ENCODE measurements around the gene WDFY4. TPM values are rescaled to one million over a fixed set of nuclear protein-coding genes. Genes with fewer than 3 reads are reported as not detected.

The WDFY4 gene
- polyA plus RNA-seq, 1 of the 3 experiments (the other 2 are of a cell fraction) = not detected

- H3K79me2 ChIP-seq (ENCODE audit: insufficient read depth) = no peaks in the 10 kb centered on the region
- 30% methylated on average over 8 of the region's 12 CpGs for WGBS (ENCODE audit: low lambda C conversion rate)
- ChIA-PET CTCF (interaction anchor here (0.6 to 2.2 kb wide), 5 partner anchors 71 to 544 kb away, joined by 3 to 7 read pairs (median 3); no protein-coding TSS in a partner anchor), POLR2A (no interaction called here)
- no peaks in the 10 kb centered on the region for H4K20me1 ChIP-seq (ENCODE audit: insufficient read depth)
- H3K9me3 ChIP-seq = no peaks in the 10 kb centered on the region
- no peaks in the 10 kb centered on the region for H3K9me2 ChIP-seq
- no peaks in the 10 kb centered on the region for H3F3A ChIP-seq (replicated peaks; ENCODE audit: insufficient read depth)
- DNase-seq = no peak
- no peak overlapping the region for H3K4me3 ChIP-seq (ENCODE audit: low read depth in 2 of 2, low read length in 1 of 2)
- H3K27ac ChIP-seq (ENCODE audit: low read depth in 2 of 2, low read length in 1 of 2) = no peak overlapping the region
- no peaks in the 10 kb centered on the region for H3K27me3 ChIP-seq (ENCODE audit: insufficient read depth)
- no peaks in the 10 kb centered on the region; a peak in 1 of 4 replicates for H3K4me1 ChIP-seq (ENCODE audit: control insufficient read depth in 1 of 2, insufficient read depth in 2 of 2, low read depth in 1 of 2, low read length in 1 of 2)
- no peak for TF ChIP-seq SMC3 (IDR thresholded peaks at IDR 0.05; ENCODE audit: low read depth, low read length)
- TF ChIP-seq, protein P1, sequence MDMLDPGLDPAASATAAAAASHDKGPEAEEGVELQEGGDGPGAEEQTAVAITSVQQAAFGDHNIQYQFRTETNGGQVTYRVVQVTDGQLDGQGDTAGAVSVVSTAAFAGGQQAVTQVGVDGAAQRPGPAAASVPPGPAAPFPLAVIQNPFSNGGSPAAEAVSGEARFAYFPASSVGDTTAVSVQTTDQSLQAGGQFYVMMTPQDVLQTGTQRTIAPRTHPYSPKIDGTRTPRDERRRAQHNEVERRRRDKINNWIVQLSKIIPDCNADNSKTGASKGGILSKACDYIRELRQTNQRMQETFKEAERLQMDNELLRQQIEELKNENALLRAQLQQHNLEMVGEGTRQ (IDR thresholded peaks at IDR 0.05; ENCODE audit: borderline replicate concordance, low read depth, low read length) = no peak
- no peak for TF ChIP-seq YY1 (IDR thresholded peaks at IDR 0.05; ENCODE audit: low read depth)
- no peak overlapping the region for H3K9ac ChIP-seq
- H3K36me3 ChIP-seq (replicated peaks in 1 of 2; ENCODE audit: control insufficient read depth in 1 of 2, insufficient read depth in 2 of 2, low read length in 1 of 2) = no peaks in the 10 kb centered on the region
- no peak overlapping the region for H2AFZ ChIP-seq (ENCODE audit: low read depth)
- H3K4me2 ChIP-seq = no peak overlapping the region
Measured at GRCh38 chr10:48974510-48975156, 290.0 kb downstream of the WDFY4 start.

DNA sequence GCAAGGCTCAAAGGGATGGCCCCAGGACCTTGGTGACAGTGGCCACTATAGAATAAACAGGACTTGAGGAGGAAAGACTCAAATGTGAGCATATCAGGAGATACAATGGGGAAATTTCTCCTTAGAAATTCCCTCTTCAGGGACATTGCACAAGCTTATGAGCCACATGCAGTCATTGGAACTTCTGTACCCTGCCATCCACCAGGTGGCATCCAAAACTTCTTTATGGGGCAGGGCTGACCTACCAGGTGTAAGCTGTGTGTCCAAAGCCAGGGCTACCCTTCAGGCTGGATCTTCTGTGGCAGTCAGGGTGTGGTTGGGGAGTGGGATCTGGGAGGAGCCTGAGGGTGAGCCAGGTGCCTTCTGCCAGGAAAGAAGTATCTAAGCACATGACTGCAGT lies 291.5 kb downstream of the WDFY4 start:
- Histone ChIP-seq H3K4me1 (ENCODE audit: control insufficient read depth in 1 of 2, insufficient read depth in 2 of 2, low read depth in 1 of 2, low read length in 1 of 2) (no peaks in the 10 kb centered on the region; a peak in 1 of 4 replicates), H3K36me3 (replicated peaks in 1 of 2; ENCODE audit: control insufficient read depth in 1 of 2, insufficient read depth in 2 of 2, low read length in 1 of 2) (no peaks in the 10 kb centered on the region), H3K9me2 (no peaks in the 10 kb centered on the region), H3K4me3 (ENCODE audit: low read depth in 2 of 2, low read length in 1 of 2) (no peak overlapping the region), H4K20me1 (ENCODE audit: insufficient read depth) (no peaks in the 10 kb centered on the region), H3K9ac (no peak overlapping the region), H3F3A (replicated peaks; ENCODE audit: insufficient read depth) (no peaks in the 10 kb centered on the region), H3K9me3 (no peaks in the 10 kb centered on the region), H3K79me2 (ENCODE audit: insufficient read depth) (no peaks in the 10 kb centered on the region), H3K27me3 (ENCODE audit: insufficient read depth) (no peaks in the 10 kb centered on the region), H3K4me2 (no peak overlapping the region), H3K27ac (ENCODE audit: low read depth in 2 of 2, low read length in 1 of 2) (no peak overlapping the region), H2AFZ (ENCODE audit: low read depth) (no peak overlapping the region)
- ChIA-PET CTCF (interaction anchor here (0.8 to 2.5 kb wide), 17 partner anchors 17 to 543 kb away, joined by 3 to 9 read pairs (median 3); no protein-coding TSS in a partner anchor), POLR2A (no interaction called here)
- peak; percentile 67 for TF ChIP-seq RAD21 (IDR thresholded peaks at IDR 0.05; ENCODE audit: low read length)
- peak; percentile 43; the same call in 1 of the 2 replicates for TF ChIP-seq SMC3 (IDR thresholded peaks at IDR 0.05; ENCODE audit: low read depth, low read length)
- no peak for TF ChIP-seq ELF1 (IDR thresholded peaks at IDR 0.05)
- no peak for TF ChIP-seq MXI1 (IDR thresholded peaks at IDR 0.05; ENCODE audit: low read depth, low read length)
- TF ChIP-seq FOXM1 (IDR thresholded peaks at IDR 0.05; ENCODE audit: low read depth) = no peak
- DNase-seq = peak; percentile 50

- Histone ChIP-seq H3K9me3 (no peaks in the 10 kb centered on the region), H3K36me3 (replicated peaks in 1 of 2; ENCODE audit: control insufficient read depth in 1 of 2, insufficient read depth in 2 of 2, low read length in 1 of 2) (no peaks in the 10 kb centered on the region), H3K9ac (no peak overlapping the region), H2AFZ (ENCODE audit: low read depth) (no peak overlapping the region), H3K79me2 (ENCODE audit: insufficient read depth) (no peaks in the 10 kb centered on the region), H3F3A (replicated peaks; ENCODE audit: insufficient read depth) (no peaks in the 10 kb centered on the region), H3K27me3 (ENCODE audit: insufficient read depth) (no peaks in the 10 kb centered on the region), H3K4me1 (ENCODE audit: control insufficient read depth in 1 of 2, insufficient read depth in 2 of 2, low read depth in 1 of 2, low read length in 1 of 2) (no peaks in the 10 kb centered on the region; a peak in 1 of 4 replicates), H3K27ac (ENCODE audit: low read depth in 2 of 2, low read length in 1 of 2) (no peak overlapping the region), H4K20me1 (ENCODE audit: insufficient read depth) (no peaks in the 10 kb centered on the region), H3K4me3 (ENCODE audit: low read depth in 2 of 2, low read length in 1 of 2) (no peak overlapping the region), H3K4me2 (no peak overlapping the region), H3K9me2 (no peaks in the 10 kb centered on the region)
- DNase-seq = no peak
- TF ChIP-seq, protein P2, sequence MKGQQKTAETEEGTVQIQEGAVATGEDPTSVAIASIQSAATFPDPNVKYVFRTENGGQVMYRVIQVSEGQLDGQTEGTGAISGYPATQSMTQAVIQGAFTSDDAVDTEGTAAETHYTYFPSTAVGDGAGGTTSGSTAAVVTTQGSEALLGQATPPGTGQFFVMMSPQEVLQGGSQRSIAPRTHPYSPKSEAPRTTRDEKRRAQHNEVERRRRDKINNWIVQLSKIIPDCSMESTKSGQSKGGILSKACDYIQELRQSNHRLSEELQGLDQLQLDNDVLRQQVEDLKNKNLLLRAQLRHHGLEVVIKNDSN (IDR thresholded peaks at IDR 0.05; ENCODE audit: borderline replicate concordance, low read depth) = no peak
- TF ChIP-seq EZH2phosphoT487 (IDR thresholded peaks at IDR 0.05; ENCODE audit: borderline replicate concordance, low read depth) = no peak
- ChIA-PET CTCF (interaction anchor here (0.7 to 2.5 kb wide), 7 partner anchors 23 to 541 kb away, joined by 3 to 8 read pairs (median 4); no protein-coding TSS in a partner anchor), POLR2A (no interaction called here)
- WGBS (ENCODE audit: low lambda C conversion rate) = 50% methylated on average over 4 of the region's 5 CpGs
Measured at GRCh38 chr10:48978318-48978717, 293.6 kb downstream of the WDFY4 start.
